H9 (cell line): ENCODE results near the gene TSC22D3. TPM values are rescaled to one million over a fixed set of nuclear protein-coding genes. Genes with fewer than 3 reads are reported as not detected.

Source experiments
- DNase-seq: peaks from one replicate; pipeline ENCODE4 v3.0.0-alpha.2; 2017
- H2AFZ ChIP-seq: one replicate; pipeline ENCODE4 v1.6.1; 2013; ENCODE audit warnings: mild to moderate bottlenecking, low read length, control low read depth, moderate library complexity
- H2AK5ac ChIP-seq: 2 replicates; pipeline ENCODE4 v1.6.1; 2013; ENCODE audit warnings: low read length, control low read depth, mixed read lengths; ENCODE audit not compliant: insufficient read length
- H2BK120ac ChIP-seq: one replicate; pipeline ENCODE4 v1.6.1; 2013; ENCODE audit warnings: low read depth, mild to moderate bottlenecking, low read length, control low read depth, inconsistent platforms; ENCODE audit not compliant: poor library complexity, severe bottlenecking
- H2BK12ac ChIP-seq: 2 replicates; pipeline ENCODE4 v1.6.1; 2013; ENCODE audit warnings: low read length, control low read depth, mixed read lengths, low read depth; ENCODE audit not compliant: insufficient read length
- H2BK15ac ChIP-seq: 2 replicates; pipeline ENCODE4 v1.6.1; 2013; ENCODE audit warnings: low read depth, low read length, control low read depth
- H2BK20ac ChIP-seq: one replicate; pipeline ENCODE4 v1.6.1; 2013; ENCODE audit warnings: low read depth, mild to moderate bottlenecking, low read length, control low read depth, inconsistent platforms; ENCODE audit not compliant: poor library complexity, severe bottlenecking
- H2BK5ac ChIP-seq: 2 replicates; pipeline ENCODE4 v1.6.1; 2013; ENCODE audit warnings: low read length, control low read depth, mixed read lengths; ENCODE audit not compliant: insufficient read length
- H3K14ac ChIP-seq: 2 replicates; pipeline ENCODE4 v1.6.1; 2013; ENCODE audit warnings: low read length, control low read depth; ENCODE audit not compliant: insufficient read depth
- H3K18ac ChIP-seq: 2 replicates; pipeline ENCODE4 v1.6.1; 2013; ENCODE audit warnings: low read depth, mild to moderate bottlenecking, mixed read lengths, low read length, control low read depth; ENCODE audit not compliant: insufficient read length
- H3K23ac ChIP-seq: 2 replicates; pipeline ENCODE4 v1.6.1; 2013; ENCODE audit warnings: low read length, control low read depth, mixed read lengths, low read depth; ENCODE audit not compliant: insufficient read length
- H3K23me2 ChIP-seq: 2 replicates; pipeline ENCODE4 v1.6.1; 2013; ENCODE audit warnings: low read depth, mild to moderate bottlenecking, mixed read lengths, low read length, control low read depth; ENCODE audit not compliant: insufficient read length, poor library complexity, severe bottlenecking
- H3K27ac ChIP-seq: 2 replicates; pipeline ENCODE4 v1.5.1; 2013; ENCODE audit warnings: low read length, control low read depth, mixed read lengths, low read depth; ENCODE audit not compliant: insufficient read length
- H3K27me3 ChIP-seq: 2 replicates; pipeline ENCODE4 v1.6.1; 2013; ENCODE audit warnings: low read length, control low read depth, inconsistent platforms; ENCODE audit not compliant: insufficient read depth
- H3K4ac ChIP-seq: 2 replicates; pipeline ENCODE4 v1.6.1; 2013; ENCODE audit warnings: low read depth, mild to moderate bottlenecking, control low read depth, inconsistent platforms, low read length, moderate library complexity
- H3K4me1 ChIP-seq: 2 replicates; pipeline ENCODE4 v1.6.1; 2013; ENCODE audit warnings: low read length, control low read depth, inconsistent platforms; ENCODE audit not compliant: insufficient read depth
- H3K4me2 ChIP-seq: 2 replicates; pipeline ENCODE4 v1.6.1; 2013; ENCODE audit warnings: low read length, control low read depth, mixed read lengths; ENCODE audit not compliant: insufficient read length, insufficient read depth
- H3K56ac ChIP-seq: 2 replicates; pipeline ENCODE4 v1.6.1; 2013; ENCODE audit warnings: low read depth, mild to moderate bottlenecking, mixed read lengths, low read length, control low read depth; ENCODE audit not compliant: insufficient read length
- H3K79me1 ChIP-seq: 2 replicates; pipeline ENCODE4 v1.6.1; 2013; ENCODE audit warnings: low read depth, mild to moderate bottlenecking, moderate library complexity, low read length, control low read depth, inconsistent platforms; ENCODE audit not compliant: insufficient read depth, poor library complexity, severe bottlenecking
- H3K79me2 ChIP-seq: 2 replicates; pipeline ENCODE4 v1.6.1; 2013; ENCODE audit warnings: low read length, control low read depth, inconsistent platforms; ENCODE audit not compliant: insufficient read depth
- H3K9ac ChIP-seq: 2 replicates; pipeline ENCODE4 v1.6.1; 2013; ENCODE audit warnings: low read length, control low read depth, mixed read lengths; ENCODE audit not compliant: insufficient read length; ENCODE audit errors: extremely low read depth
- H3K9me3 ChIP-seq: one replicate; pipeline ENCODE4 v1.6.1; 2013; ENCODE audit warnings: low read depth, low read length, inconsistent platforms; ENCODE audit not compliant: control insufficient read depth
- H3T11ph ChIP-seq: one replicate; pipeline ENCODE4 v1.6.1; 2013; ENCODE audit warnings: mild to moderate bottlenecking, low read length, control low read depth, inconsistent platforms
- H4K20me1 ChIP-seq: one replicate; pipeline ENCODE4 v1.6.1; 2013; ENCODE audit not compliant: control insufficient read depth, insufficient read length, insufficient read depth
- H4K5ac ChIP-seq: 2 replicates; pipeline ENCODE4 v1.6.1; 2013; ENCODE audit warnings: low read depth, mild to moderate bottlenecking, mixed read lengths, low read length, control low read depth; ENCODE audit not compliant: insufficient read length
- H4K8ac ChIP-seq: replicated peaks from 2 replicates; pipeline ENCODE4 v1.6.1; 2013; ENCODE audit warnings: low read length, control low read depth, mixed read lengths, low read depth; ENCODE audit not compliant: insufficient read length
- H4K91ac ChIP-seq: 2 replicates; pipeline ENCODE4 v1.6.1; 2013; ENCODE audit warnings: low read depth, mild to moderate bottlenecking, moderate library complexity, mixed read lengths, low read length, control low read depth; ENCODE audit not compliant: insufficient read length
- H3K27ac Mint-ChIP-seq, 3 experiments: 2 replicates in 2 of 3; 3 replicates in 1 of 3; pipeline ENCODE4 v1.8.0; 2020 to 2021; ENCODE audit warnings: mixed read lengths in 3 of 3, mild to moderate bottlenecking in 1 of 3, moderate library complexity in 1 of 3
- H3K27me3 Mint-ChIP-seq: 2 replicates; pipeline ENCODE4 v1.8.0; 2021; ENCODE audit warnings: low read depth, mild to moderate bottlenecking, moderate library complexity, mixed read lengths
- H3K36me3 Mint-ChIP-seq, 3 experiments: 2 replicates in 2 of 3; 3 replicates in 1 of 3; pipeline ENCODE4 v1.8.0; 2020 to 2021; ENCODE audit warnings: low read depth in 3 of 3, mixed read lengths in 3 of 3; ENCODE audit not compliant: insufficient read depth in 1 of 3
- H3K4me1 Mint-ChIP-seq, 2 experiments: 2 replicates each; pipeline ENCODE4 v1.8.0; 2020; ENCODE audit warnings: mixed read lengths in 2 of 2
- H3K4me3 Mint-ChIP-seq, 2 experiments: 2 replicates in 1 of 2; 3 replicates in 1 of 2; pipeline ENCODE4 v1.8.0; 2020 to 2021; ENCODE audit warnings: mild to moderate bottlenecking in 2 of 2, mixed read lengths in 2 of 2, moderate library complexity in 1 of 2
- H3K9me3 Mint-ChIP-seq, 2 experiments: 2 replicates in 1 of 2; 3 replicates in 1 of 2; pipeline ENCODE4 v1.8.0; 2020; ENCODE audit warnings: mild to moderate bottlenecking in 2 of 2, mixed read lengths in 2 of 2, moderate library complexity in 1 of 2
- CTCF ChIP-seq: fragments of 200-600 bp; sonication (generic); conservative IDR thresholded peaks from 3 replicates; pipeline ENCODE4 v1.8.0; 2021; ENCODE audit warnings: antibody characterized with exemption, mild to moderate bottlenecking
- WGBS: extraction: QIAGEN DNeasy Blood & Tissue Kit; methylation state at CpG from one replicate; pipeline ENCODE4 v1.1.7; 2013; ENCODE audit warnings: missing lambda C conversion rate, low lambda C conversion rate, mixed read lengths; ENCODE audit not compliant: insufficient read length; ENCODE audit errors: extremely low coverage; 5-methylcytosine and 5-hydroxymethylcytosine counted together
- total RNA-seq: library from RNA; stranded (reverse); gene quantifications from 2 replicates; pipeline ENCODE4 v1.2.1, GENCODE V29; 2021

The TSC22D3 gene
- total RNA-seq, 1 experiment from 2014 or later: 10.5 TPM

GRCh38 chrX:107721966-107722707, 53.5 kb downstream of the TSC22D3 start:
- no peak overlapping the region for H2AK5ac ChIP-seq
- no peak overlapping the region for H3K14ac ChIP-seq
- no peak overlapping the region for H3K18ac ChIP-seq
- no peaks in the 10 kb centered on the region for H3K9me3 ChIP-seq
- H3K27me3 ChIP-seq: no peaks in the 10 kb centered on the region; the same call in 1 of the 2 replicates
- H3K56ac ChIP-seq: no peak overlapping the region
- H3K9ac ChIP-seq: no peak overlapping the region
- no peaks in the 10 kb centered on the region for H3K23me2 ChIP-seq
- no peak overlapping the region for H2BK5ac ChIP-seq
- H4K20me1 ChIP-seq: no peaks in the 10 kb centered on the region
- no peaks in the 10 kb centered on the region for H3K79me1 ChIP-seq
- no peak overlapping the region for H4K5ac ChIP-seq
- H4K91ac ChIP-seq: no peak overlapping the region
- no CpG with 5 or more reads among the region's 5 CpGs for WGBS
- H2BK12ac ChIP-seq: no peak overlapping the region
- no peak overlapping the region for H3K4ac ChIP-seq
- H3K4me3 Mint-ChIP-seq: no peak overlapping the region
- no peaks in the 10 kb centered on the region for H3K79me2 ChIP-seq
- H3K36me3 Mint-ChIP-seq: no peaks in the 10 kb centered on the region; a peak in 1 of 7 replicates
- TF ChIP-seq CTCF: no peak
- no peak overlapping the region for H2AFZ ChIP-seq
- peaks cover 4% of the 10 kb centered on the region for H3K27me3 Mint-ChIP-seq
- H3K9me3 Mint-ChIP-seq: peaks cover 0 to 43% of the 10 kb centered on the region in 2 experiments; a peak in 2 of 5 replicates
- H3K4me1 ChIP-seq: peaks cover 10% of the 10 kb centered on the region; the same call in 1 of the 2 replicates
- no peak overlapping the region for H2BK20ac ChIP-seq
- H3K4me1 Mint-ChIP-seq: peaks cover 14 to 28% of the 10 kb centered on the region in 2 experiments
- no peak overlapping the region for H3K4me2 ChIP-seq
- no peak overlapping the region for H3T11ph ChIP-seq
- no peak overlapping the region for H3K27ac ChIP-seq
- H2BK120ac ChIP-seq: no peak overlapping the region
- no peak for DNase-seq
- no peak overlapping the region for H2BK15ac ChIP-seq
- no peak overlapping the region for H4K8ac ChIP-seq
- H3K27ac Mint-ChIP-seq: no peak overlapping the region
- H3K23ac ChIP-seq: no peak overlapping the region
